ENCODE measurements around the gene CLDN22. TPM values are rescaled to one million over a fixed set of nuclear protein-coding genes. Genes with fewer than 3 reads are reported as not detected.

Gene CLDN22
- total RNA-seq, 3 donors from 2014 or later = not detected

DNA sequence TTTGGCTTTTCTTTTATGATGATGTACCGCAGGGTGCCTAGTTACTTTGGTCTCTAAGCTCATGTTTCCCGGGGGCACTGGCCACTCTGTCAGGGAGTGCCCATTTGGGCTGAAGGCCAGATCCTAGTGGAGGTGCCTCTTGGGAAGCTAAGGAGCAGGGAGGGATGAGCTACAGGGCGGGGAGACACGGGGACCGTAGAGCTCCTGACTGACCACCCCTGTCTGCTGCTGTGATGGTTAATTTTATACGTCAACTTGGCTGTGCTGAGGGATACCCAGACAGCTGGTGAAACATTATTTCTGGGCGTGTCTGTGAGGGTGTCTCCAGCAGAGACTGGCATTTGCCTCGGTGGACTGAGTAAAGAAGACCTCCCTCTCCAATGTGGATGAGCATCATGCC lies 27.1 kb upstream of the CLDN22 start:
- Histone ChIP-seq H3K9me3 (no peaks in the 10 kb centered on the region), H3K27ac (no peak overlapping the region), H3K4me3 (no peak overlapping the region), H3K4me1 (no peaks in the 10 kb centered on the region), H3K36me3 (no peaks in the 10 kb centered on the region), H3K27me3 (no peaks in the 10 kb centered on the region)
- DNase-seq (ENCODE audit: low spot score in 2 of 2) = no peak
- TF ChIP-seq, protein P1, sequence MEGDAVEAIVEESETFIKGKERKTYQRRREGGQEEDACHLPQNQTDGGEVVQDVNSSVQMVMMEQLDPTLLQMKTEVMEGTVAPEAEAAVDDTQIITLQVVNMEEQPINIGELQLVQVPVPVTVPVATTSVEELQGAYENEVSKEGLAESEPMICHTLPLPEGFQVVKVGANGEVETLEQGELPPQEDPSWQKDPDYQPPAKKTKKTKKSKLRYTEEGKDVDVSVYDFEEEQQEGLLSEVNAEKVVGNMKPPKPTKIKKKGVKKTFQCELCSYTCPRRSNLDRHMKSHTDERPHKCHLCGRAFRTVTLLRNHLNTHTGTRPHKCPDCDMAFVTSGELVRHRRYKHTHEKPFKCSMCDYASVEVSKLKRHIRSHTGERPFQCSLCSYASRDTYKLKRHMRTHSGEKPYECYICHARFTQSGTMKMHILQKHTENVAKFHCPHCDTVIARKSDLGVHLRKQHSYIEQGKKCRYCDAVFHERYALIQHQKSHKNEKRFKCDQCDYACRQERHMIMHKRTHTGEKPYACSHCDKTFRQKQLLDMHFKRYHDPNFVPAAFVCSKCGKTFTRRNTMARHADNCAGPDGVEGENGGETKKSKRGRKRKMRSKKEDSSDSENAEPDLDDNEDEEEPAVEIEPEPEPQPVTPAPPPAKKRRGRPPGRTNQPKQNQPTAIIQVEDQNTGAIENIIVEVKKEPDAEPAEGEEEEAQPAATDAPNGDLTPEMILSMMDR (IDR thresholded peaks at IDR 0.05) = no peak
- TF ChIP-seq POLR2AphosphoS5 (IDR thresholded peaks at IDR 0.05) (no peak), POLR2A (IDR thresholded peaks at IDR 0.05) (no peak)
- intact Hi-C loops (cut with DNase I; ENCODE audit: low total_unique reads) = no loop called here

DNA sequence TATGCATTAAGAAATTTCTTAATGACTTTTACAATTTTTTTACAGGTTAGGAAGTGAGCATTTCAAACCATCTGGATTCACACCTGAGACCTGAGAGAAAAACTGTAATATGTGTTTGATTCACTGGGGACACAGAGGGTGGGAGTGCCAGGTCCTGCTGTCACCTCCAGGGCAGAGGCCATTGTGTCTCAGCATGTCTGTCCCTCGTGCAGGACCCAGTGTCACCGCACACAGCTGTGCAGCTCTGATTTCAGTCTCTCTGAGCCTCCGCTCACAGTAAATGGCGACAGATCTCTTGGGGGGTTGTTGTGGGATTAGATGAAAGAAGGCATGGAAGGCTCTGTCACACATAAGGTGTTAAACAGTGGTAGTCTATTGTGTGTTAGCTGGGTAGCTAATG lies 25.2 kb upstream of the CLDN22 start:
- Histone ChIP-seq H3K36me3 (no peaks in the 10 kb centered on the region), H3K9me3 (no peaks in the 10 kb centered on the region), H3K27ac (no peak overlapping the region), H3K27me3 (no peaks in the 10 kb centered on the region), H3K4me3 (no peak overlapping the region), H3K4me1 (no peaks in the 10 kb centered on the region)
- DNase-seq (ENCODE audit: low spot score in 2 of 2) = no peak
- intact Hi-C loops (cut with DNase I; ENCODE audit: low total_unique reads) = no loop called here
- TF ChIP-seq, protein P1 (IDR thresholded peaks at IDR 0.05) = no peak
- TF ChIP-seq POLR2A (IDR thresholded peaks at IDR 0.05) (no peak), POLR2AphosphoS5 (IDR thresholded peaks at IDR 0.05) (no peak)

DNA sequence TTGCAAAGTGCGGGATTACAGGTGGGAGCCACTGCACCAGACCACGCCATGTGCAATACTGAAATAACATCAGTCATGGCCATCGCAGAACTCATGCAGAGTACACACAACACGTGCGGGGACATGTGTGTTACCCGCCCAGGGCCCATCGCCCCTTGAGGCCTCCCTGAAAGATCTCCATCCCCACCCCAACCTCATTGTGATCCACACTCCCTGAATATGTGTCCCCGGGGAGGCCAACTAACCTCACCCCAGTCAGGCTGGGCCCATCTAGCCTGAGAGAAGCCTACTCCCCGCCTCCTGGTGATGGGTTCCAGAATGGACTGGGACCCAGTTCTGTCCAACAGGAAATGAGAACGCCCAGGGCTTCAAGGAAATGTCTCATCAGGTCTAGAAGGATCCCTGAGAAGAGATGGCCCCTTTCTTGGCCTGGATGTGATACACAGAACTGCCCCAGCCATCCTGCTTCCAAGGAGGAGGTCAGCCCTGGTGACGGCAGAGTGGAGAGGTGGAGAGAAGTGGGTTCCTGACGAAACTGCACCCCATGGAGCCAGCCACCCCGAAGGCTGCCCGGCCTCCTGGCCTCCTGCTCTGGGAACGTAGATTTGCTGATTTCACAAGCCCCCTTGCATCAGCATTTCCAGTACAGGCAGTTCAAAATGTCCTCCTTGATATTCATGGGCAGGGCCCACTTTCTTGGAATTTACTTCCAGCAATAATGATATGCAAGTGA lies 24.6 kb upstream of the CLDN22 start:
- H3K27me3 ChIP-seq = no peaks in the 10 kb centered on the region
- no peak for DNase-seq (ENCODE audit: low spot score in 2 of 2)
- intact Hi-C loops (cut with DNase I; ENCODE audit: low total_unique reads) = no loop called here
- H3K27ac ChIP-seq = no peak overlapping the region
- TF ChIP-seq POLR2AphosphoS5 (IDR thresholded peaks at IDR 0.05) (no peak), POLR2A (IDR thresholded peaks at IDR 0.05) (no peak)
- TF ChIP-seq, protein P1 (IDR thresholded peaks at IDR 0.05) = no peak
- no peaks in the 10 kb centered on the region for H3K4me1 ChIP-seq
- no peaks in the 10 kb centered on the region for H3K36me3 ChIP-seq
- H3K9me3 ChIP-seq = no peaks in the 10 kb centered on the region
- H3K4me3 ChIP-seq = no peak overlapping the region

DNA sequence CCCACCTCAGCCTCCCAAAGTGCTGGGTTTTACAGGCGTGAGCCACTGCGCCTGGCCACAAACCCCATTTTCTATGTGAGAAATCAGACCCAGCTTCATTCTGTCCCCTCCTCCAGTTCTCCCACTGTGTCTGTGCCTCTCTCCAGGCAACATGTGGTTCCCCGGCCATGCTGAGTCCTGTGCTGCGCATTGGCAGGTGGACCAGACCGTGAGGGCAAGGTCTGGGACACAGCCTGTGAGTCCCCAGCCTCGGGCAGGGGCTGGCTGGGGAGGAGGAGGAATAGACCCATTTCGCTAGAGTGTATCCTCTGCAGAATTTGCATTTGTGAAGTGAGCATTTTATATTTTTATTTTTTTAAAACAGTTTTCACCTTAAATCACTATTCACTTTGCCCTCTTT lies 23.7 kb upstream of the CLDN22 start:
- intact Hi-C loops (cut with DNase I; ENCODE audit: low total_unique reads) = no loop called here
- DNase-seq (ENCODE audit: low spot score in 2 of 2) = no peak

DNA sequence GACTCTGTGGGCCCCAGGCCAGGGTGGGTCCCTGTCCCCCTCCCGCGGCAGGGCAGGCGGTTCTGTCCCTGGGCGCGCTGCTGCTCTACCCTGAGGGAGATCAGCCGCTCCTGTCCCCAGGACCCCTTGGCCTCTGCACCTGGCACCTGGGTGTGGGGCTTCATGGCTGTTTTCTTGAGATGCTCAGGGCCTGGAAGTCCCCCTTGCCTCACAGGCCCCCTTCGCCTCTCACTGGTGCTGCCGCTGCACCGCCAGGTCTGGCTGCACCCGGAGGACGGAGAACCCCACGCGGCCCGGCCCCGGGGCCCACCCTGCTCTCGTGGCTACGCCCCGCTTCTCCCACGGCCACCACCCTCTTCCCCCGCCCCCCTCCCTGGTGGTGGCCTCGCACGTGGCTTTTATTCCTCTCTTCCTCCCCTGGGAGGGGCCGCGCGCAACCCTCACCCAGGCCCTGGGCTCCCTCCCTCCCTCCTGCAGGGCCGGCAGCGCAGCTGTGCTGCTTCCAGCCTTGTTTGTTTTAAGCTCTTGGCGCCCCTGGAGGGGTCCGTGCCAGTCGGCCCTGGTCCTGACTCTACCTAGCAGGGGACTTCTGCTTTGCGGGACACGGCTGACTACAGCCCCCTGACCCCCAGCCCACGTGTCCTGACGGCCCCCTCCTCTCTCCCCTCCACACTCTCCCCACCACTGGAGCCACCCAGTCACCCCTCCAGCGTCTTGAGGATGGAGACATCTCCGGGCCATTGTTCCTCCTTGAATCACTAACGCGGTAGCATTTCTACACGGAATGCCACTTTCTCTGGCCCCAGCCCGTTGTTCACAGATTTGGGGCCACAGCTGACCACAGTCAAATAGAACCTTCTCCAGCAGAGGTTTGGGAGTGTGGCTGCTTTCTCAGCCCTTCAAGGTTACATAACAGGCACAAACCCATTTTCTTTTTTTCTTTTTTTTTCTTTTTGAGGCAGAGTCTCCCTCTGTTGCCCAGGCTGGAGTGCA lies 22.8 kb upstream of the CLDN22 start:
- H3K27ac ChIP-seq = no peak overlapping the region
- H3K36me3 ChIP-seq = no peaks in the 10 kb centered on the region
- TF ChIP-seq POLR2AphosphoS5 (IDR thresholded peaks at IDR 0.05) (no peak), POLR2A (IDR thresholded peaks at IDR 0.05) (no peak)
- TF ChIP-seq, protein P1 (IDR thresholded peaks at IDR 0.05) = no peak
- DNase-seq (ENCODE audit: low spot score in 2 of 2) = no peak
- intact Hi-C loops (cut with DNase I; ENCODE audit: low total_unique reads) = no loop called here
- peak overlapping the region in 1 of 3 donors; percentile 12 for H3K4me3 ChIP-seq
- H3K4me1 ChIP-seq = no peaks in the 10 kb centered on the region
- H3K9me3 ChIP-seq = no peaks in the 10 kb centered on the region
- H3K27me3 ChIP-seq = no peaks in the 10 kb centered on the region

More for the DNA sequence above, 23.7 kb upstream of the CLDN22 start:
- no peaks in the 10 kb centered on the region for H3K27me3 ChIP-seq
- TF ChIP-seq POLR2AphosphoS5 (IDR thresholded peaks at IDR 0.05) (no peak), POLR2A (IDR thresholded peaks at IDR 0.05) (no peak)
- no peaks in the 10 kb centered on the region for H3K36me3 ChIP-seq
- H3K27ac ChIP-seq = no peak overlapping the region
- no peaks in the 10 kb centered on the region for H3K4me1 ChIP-seq
- no peaks in the 10 kb centered on the region for H3K9me3 ChIP-seq
- H3K4me3 ChIP-seq = no peak overlapping the region

All from breast epithelium (tissue), 4 donors.